ENCODE measurements around the gene FOXF1. TPM values are rescaled to one million over a fixed set of nuclear protein-coding genes. Genes with fewer than 3 reads are reported as not detected.

FOXF1 gene
- total and polyA plus RNA-seq, 9 of the 15 experiments (the other 6 are each of a cell fraction or from before 2014, with no cell fraction given), result 0.04 TPM; not detected in 8

DNA sequence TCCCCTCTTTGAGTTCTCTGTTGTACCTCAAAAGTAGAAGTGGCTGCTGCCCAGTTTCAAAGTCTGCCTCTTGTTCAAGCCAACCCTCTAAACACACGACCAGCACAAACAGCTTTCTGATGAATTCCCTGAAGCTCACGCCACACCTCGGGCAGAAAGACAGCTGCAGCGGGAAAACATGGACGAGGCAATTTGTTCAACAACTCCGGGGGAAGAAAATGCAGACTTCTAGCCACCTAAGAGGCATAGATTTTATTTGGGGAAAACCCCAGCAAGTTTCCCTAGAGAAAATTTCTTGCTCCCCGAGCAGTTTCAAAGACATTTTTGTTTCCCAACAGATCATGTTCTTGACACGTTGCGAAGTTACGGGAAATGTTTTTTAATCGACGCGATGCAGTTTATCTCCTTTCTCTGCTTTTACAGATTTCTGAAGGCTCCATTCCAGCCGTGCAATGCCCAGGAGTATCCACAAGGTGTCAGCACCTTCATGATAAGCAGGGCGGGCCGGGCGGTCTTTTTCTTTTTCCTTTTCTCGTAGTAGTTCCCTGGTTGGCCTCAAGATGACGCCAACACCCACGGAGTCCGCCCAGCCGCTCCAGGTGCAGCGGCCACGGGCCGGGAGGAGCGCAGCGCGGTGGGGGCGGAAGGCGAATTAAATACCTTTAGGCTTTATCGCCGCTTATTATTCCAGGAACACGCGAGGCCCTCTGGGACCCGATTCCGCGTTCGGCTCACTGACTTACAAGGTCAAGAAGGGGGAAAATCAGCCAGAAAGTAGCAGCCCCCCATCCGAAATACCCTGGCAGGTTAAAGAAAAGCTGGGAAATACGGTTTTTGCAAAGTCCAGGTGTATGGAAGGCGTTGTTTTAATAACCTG lies 53.4 kb downstream of the FOXF1 start (continued):
- TF ChIP-seq, protein P1, sequence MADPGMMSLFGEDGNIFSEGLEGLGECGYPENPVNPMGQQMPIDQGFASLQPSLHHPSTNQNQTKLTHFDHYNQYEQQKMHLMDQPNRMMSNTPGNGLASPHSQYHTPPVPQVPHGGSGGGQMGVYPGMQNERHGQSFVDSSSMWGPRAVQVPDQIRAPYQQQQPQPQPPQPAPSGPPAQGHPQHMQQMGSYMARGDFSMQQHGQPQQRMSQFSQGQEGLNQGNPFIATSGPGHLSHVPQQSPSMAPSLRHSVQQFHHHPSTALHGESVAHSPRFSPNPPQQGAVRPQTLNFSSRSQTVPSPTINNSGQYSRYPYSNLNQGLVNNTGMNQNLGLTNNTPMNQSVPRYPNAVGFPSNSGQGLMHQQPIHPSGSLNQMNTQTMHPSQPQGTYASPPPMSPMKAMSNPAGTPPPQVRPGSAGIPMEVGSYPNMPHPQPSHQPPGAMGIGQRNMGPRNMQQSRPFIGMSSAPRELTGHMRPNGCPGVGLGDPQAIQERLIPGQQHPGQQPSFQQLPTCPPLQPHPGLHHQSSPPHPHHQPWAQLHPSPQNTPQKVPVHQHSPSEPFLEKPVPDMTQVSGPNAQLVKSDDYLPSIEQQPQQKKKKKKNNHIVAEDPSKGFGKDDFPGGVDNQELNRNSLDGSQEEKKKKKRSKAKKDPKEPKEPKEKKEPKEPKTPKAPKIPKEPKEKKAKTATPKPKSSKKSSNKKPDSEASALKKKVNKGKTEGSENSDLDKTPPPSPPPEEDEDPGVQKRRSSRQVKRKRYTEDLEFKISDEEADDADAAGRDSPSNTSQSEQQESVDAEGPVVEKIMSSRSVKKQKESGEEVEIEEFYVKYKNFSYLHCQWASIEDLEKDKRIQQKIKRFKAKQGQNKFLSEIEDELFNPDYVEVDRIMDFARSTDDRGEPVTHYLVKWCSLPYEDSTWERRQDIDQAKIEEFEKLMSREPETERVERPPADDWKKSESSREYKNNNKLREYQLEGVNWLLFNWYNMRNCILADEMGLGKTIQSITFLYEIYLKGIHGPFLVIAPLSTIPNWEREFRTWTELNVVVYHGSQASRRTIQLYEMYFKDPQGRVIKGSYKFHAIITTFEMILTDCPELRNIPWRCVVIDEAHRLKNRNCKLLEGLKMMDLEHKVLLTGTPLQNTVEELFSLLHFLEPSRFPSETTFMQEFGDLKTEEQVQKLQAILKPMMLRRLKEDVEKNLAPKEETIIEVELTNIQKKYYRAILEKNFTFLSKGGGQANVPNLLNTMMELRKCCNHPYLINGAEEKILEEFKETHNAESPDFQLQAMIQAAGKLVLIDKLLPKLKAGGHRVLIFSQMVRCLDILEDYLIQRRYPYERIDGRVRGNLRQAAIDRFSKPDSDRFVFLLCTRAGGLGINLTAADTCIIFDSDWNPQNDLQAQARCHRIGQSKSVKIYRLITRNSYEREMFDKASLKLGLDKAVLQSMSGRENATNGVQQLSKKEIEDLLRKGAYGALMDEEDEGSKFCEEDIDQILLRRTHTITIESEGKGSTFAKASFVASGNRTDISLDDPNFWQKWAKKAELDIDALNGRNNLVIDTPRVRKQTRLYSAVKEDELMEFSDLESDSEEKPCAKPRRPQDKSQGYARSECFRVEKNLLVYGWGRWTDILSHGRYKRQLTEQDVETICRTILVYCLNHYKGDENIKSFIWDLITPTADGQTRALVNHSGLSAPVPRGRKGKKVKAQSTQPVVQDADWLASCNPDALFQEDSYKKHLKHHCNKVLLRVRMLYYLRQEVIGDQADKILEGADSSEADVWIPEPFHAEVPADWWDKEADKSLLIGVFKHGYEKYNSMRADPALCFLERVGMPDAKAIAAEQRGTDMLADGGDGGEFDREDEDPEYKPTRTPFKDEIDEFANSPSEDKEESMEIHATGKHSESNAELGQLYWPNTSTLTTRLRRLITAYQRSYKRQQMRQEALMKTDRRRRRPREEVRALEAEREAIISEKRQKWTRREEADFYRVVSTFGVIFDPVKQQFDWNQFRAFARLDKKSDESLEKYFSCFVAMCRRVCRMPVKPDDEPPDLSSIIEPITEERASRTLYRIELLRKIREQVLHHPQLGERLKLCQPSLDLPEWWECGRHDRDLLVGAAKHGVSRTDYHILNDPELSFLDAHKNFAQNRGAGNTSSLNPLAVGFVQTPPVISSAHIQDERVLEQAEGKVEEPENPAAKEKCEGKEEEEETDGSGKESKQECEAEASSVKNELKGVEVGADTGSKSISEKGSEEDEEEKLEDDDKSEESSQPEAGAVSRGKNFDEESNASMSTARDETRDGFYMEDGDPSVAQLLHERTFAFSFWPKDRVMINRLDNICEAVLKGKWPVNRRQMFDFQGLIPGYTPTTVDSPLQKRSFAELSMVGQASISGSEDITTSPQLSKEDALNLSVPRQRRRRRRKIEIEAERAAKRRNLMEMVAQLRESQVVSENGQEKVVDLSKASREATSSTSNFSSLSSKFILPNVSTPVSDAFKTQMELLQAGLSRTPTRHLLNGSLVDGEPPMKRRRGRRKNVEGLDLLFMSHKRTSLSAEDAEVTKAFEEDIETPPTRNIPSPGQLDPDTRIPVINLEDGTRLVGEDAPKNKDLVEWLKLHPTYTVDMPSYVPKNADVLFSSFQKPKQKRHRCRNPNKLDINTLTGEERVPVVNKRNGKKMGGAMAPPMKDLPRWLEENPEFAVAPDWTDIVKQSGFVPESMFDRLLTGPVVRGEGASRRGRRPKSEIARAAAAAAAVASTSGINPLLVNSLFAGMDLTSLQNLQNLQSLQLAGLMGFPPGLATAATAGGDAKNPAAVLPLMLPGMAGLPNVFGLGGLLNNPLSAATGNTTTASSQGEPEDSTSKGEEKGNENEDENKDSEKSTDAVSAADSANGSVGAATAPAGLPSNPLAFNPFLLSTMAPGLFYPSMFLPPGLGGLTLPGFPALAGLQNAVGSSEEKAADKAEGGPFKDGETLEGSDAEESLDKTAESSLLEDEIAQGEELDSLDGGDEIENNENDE (IDR thresholded peaks at IDR 0.05; ENCODE audit: low read depth, low read length), result no peak
- TF ChIP-seq, protein P2, sequence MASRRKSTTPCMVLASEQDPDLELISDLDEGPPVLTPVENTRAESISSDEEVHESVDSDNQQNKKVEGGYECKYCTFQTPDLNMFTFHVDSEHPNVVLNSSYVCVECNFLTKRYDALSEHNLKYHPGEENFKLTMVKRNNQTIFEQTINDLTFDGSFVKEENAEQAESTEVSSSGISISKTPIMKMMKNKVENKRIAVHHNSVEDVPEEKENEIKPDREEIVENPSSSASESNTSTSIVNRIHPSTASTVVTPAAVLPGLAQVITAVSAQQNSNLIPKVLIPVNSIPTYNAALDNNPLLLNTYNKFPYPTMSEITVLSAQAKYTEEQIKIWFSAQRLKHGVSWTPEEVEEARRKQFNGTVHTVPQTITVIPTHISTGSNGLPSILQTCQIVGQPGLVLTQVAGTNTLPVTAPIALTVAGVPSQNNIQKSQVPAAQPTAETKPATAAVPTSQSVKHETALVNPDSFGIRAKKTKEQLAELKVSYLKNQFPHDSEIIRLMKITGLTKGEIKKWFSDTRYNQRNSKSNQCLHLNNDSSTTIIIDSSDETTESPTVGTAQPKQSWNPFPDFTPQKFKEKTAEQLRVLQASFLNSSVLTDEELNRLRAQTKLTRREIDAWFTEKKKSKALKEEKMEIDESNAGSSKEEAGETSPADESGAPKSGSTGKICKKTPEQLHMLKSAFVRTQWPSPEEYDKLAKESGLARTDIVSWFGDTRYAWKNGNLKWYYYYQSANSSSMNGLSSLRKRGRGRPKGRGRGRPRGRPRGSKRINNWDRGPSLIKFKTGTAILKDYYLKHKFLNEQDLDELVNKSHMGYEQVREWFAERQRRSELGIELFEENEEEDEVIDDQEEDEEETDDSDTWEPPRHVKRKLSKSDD (conservative IDR thresholded peaks at IDR 0.05; ENCODE audit: low read length), result peak; percentile 50; the same call in 1 of the 2 replicates

All from K562 (cell line).